ENCODE data around the gene DMRTC2.

DNA sequence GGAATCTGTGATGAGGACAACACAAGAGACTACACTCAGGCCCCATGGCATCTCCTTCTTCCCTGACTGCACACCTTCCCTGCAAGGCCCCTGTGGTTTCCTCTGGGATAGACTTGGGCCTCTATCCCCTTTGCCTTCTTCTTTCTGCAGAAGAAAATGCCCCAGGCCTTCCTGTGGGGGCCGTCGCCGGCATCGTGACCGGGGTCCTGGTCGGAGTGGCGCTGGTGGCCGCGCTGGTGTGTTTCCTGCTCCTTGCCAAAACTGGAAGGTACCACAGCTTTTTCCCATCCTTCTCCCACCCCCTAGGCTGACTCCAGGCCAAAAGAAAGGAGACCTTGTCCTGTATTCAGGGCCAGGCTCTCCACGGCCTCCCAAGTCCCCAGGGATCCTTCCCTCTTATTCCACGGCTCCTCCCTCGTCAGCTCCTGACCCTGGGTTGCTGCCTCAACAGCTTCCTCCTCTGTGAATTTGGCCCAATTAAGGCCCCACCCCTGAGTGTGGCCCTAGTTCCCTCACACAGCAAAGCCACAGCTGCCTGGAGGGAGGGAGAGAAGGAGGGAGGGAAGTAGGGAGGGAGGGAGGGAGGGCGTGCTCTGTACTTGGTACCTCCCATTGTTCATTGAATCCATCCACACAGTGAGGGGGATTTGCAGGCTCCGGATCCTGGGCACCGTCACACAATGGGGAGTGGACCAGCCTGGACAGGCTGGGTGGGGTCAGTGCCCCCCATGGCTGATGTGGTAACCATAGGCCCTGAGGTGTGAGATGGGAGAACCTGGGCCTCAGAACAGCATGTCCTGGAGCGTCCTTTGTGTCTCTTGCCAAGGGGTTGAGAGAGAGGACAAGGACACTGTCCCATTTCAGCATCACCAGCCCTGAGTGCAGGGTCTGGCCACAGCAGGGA, 35.9 kb upstream of the DMRTC2 start:
- TF ChIP-seq, protein P1, sequence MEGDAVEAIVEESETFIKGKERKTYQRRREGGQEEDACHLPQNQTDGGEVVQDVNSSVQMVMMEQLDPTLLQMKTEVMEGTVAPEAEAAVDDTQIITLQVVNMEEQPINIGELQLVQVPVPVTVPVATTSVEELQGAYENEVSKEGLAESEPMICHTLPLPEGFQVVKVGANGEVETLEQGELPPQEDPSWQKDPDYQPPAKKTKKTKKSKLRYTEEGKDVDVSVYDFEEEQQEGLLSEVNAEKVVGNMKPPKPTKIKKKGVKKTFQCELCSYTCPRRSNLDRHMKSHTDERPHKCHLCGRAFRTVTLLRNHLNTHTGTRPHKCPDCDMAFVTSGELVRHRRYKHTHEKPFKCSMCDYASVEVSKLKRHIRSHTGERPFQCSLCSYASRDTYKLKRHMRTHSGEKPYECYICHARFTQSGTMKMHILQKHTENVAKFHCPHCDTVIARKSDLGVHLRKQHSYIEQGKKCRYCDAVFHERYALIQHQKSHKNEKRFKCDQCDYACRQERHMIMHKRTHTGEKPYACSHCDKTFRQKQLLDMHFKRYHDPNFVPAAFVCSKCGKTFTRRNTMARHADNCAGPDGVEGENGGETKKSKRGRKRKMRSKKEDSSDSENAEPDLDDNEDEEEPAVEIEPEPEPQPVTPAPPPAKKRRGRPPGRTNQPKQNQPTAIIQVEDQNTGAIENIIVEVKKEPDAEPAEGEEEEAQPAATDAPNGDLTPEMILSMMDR (IDR thresholded peaks at IDR 0.05; ENCODE audit: control extremely low read depth in 1 of 3, insufficient read depth in 1 of 3, low read depth in 1 of 3, low read length in 3 of 3), result no peak
- no peak for TF ChIP-seq HDAC2 (IDR thresholded peaks at IDR 0.05; ENCODE audit: borderline replicate concordance in 1 of 2, low read depth in 2 of 2, low read length in 2 of 2)
- TF ChIP-seq SP2 (IDR thresholded peaks at IDR 0.05; ENCODE audit: low read length), result no peak
- TF ChIP-seq POLR2AphosphoS5 (IDR thresholded peaks at IDR 0.05; ENCODE audit: low read depth, low read length), result no peak
- TF ChIP-seq EP300 (IDR thresholded peaks at IDR 0.05; ENCODE audit: borderline replicate concordance in 1 of 2, low read depth in 2 of 2, low read length in 2 of 2), result no peak
- TF ChIP-seq SRF (IDR thresholded peaks at IDR 0.05; ENCODE audit: low read depth, low read length), result no peak
- no peak for TF ChIP-seq POLR2A (IDR thresholded peaks at IDR 0.05; ENCODE audit: control extremely low read depth in 1 of 2, low read depth in 2 of 2, low read length in 2 of 2)
- no peak for TF ChIP-seq HDAC6 (IDR thresholded peaks at IDR 0.05; ENCODE audit: low read depth, low read length)
- TF ChIP-seq BACH1 (IDR thresholded peaks at IDR 0.05; ENCODE audit: low read length), result no peak
- TF ChIP-seq ASH2L (IDR thresholded peaks at IDR 0.05; ENCODE audit: low read length), result no peak
- TF ChIP-seq EZH2 (IDR thresholded peaks at IDR 0.05; ENCODE audit: low read depth, low read length, severe bottlenecking), result no peak
- TF ChIP-seq GTF2F1 (IDR thresholded peaks at IDR 0.05; ENCODE audit: borderline replicate concordance, low read depth, low read length), result no peak
